CD1c-positive myeloid dendritic cell (primary cell): ENCODE results near the gene PDCD11.

ENCODE experiments used
- DNase-seq: peaks from one replicate; pipeline ENCODE4 v3.0.0-alpha.2; 2016; ENCODE audit errors: extremely low spot score

Gene PDCD11

DNA sequence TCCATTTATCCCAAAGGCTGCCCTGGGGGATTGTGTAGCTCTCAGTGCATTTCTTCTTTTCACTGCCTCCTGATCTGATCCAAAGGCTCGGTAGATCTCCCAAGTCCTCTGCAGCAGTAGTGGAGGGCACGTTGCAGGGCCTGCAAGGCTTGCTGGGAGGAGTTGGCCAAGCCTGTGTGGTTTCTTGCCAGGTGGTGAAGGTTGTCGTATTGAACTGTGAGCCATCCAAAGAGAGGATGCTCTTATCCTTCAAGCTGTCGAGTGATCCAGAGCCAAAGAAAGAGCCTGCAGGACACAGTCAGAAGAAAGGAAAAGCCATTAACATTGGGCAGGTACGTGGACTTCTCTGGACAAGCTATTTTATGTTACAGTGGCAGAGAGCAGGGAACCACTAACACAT, 21.2 kb downstream of the PDCD11 start:
- no peak for DNase-seq

DNA sequence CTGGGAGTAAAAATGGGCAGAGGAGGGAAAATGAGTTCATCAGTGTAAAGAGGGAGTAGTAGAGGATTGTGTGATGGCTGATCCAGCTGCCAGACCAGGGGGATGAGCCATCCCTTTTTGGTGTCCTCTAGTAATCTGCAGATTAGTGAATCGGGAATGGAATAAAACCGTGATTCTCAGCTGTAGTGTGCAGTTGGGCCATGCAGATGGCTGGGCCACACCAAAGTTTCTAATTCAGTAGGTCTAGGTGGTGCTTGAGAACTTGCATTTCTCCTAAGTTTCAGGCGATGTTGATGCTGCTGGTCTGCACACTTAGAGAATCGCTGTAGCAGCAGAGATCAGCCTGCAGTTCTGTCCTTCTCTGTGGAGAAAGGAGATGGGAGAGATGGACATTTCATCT, 22.7 kb downstream of the PDCD11 start:
- DNase-seq, result no peak

DNA sequence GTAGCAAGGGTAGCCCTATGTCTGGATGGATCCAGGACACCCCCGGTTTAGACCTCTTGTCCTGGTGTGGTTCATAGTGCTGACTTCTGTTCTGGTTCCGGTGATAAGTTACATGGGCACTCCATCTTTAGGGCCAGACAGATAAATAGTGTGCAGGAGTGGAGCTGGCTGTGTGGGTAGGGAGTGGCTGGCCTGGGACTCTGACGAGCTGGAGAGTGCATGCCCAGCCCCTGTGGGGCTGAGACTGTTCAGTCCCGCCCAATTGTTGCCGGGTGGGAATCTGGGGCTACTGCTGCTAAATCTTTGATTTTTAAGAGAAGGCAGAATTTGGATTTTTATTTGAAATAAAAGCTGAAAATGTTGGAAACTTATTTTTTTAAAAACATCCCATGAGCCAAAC, 27.3 kb downstream of the PDCD11 start:
- no peak for DNase-seq

DNA sequence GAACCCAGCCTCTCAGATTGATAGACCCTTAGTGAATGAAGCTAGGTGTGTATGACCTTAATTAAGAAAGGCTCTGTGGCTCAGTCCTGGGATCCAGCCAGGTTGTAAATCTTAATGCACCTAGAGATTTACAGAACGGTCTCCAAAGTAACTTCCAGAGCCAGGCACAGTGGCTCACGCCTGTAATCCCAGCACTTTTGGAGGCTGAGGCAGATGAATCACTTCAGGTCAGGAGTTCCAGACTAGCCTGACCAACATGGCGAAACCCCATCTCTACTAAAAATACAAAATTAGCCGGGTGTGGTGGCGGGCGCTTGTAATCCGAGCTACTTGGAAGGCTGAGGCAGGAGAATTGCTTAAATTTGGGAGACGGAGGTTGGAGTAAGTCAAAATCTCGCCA, 31.4 kb downstream of the PDCD11 start:
- no peak for DNase-seq

DNA sequence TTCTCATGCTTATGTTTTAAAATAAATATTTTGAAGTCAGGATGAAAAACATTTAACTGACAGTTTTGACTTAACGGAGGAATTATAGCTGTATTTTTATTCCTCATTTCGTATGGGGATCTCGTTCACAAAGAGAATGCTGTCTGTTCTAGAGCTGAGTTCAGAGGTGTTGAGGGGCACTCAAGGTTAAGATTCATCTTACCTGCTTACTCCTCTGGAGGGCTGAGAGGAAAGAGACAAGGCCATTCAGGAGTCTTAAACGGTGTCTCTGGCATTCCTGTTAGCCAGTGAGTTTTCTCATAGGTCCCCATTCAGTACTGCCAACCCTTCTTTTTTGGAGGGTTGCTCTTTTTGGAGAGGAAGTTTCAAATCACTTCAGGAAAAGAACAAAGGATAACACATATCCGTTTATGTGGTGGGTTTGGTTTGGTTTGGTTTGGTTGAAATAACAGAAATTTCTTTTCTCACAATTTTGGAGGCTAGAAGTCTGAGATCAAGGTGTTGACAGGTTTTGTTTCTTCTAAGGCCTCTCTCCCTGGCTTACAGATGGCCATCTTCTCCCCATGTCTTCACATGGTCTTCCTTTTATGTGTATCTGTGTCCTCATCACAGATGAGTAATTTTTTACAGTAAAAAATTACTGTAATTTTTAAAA, 32.7 kb downstream of the PDCD11 start:
- no peak for DNase-seq

DNA sequence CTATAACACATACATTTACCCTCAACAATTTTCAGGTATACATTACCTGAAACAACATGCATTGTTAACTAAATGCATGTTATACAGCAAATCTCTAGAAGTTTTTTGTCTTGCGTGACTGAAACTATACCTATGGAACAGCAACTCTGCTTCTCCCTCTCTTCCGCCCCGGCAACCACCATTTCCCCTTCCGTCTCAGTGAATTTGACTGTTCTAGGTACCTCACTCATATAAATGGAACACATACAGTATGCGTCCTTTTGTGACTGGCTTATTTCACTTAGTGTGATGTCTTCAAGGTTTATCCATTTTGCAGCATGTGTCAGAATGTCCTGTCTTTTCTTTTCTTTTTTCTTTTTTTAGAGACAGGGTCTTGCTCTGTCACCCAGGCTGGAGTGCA, 33.2 kb downstream of the PDCD11 start:
- DNase-seq, result no peak

DNA sequence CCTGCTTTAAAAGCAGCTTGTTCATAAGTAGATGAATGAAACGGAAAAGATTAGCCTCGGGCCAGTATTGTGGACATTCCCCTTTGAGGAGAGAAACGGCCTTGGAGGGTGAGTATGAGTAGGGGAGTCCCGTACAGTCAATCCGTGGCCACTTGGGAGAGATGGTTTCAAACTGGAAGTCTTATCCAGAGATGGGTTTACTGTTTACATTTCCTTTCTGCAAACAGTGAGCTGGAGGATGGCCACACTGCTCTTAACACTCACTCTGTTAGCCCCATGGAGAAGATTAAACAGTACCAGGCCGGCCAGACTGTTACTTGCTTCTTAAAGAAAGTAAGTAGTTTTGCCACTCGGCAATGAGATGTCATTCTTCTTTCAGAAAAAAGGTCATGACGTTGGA, 35.5 kb downstream of the PDCD11 start:
- no peak for DNase-seq

DNA sequence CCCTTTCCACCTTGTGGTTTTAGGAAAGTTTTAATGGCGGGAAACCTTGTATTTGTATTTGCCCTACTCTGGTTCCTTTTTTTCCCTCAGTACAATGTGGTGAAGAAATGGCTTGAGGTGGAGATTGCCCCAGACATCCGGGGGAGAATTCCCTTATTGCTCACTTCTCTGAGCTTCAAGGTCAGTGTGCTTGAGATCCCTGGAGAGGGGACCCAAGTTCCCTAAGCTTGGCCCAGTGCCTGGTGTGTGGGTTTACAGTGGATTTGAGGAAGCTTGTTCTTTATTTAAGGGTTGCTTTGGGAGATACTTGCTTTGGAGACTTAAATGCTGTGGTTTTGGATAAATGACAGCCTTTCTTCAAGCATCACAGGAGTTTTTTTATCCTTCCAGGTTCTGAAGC, 37.4 kb downstream of the PDCD11 start:
- DNase-seq, result peak; percentile 87

DNA sequence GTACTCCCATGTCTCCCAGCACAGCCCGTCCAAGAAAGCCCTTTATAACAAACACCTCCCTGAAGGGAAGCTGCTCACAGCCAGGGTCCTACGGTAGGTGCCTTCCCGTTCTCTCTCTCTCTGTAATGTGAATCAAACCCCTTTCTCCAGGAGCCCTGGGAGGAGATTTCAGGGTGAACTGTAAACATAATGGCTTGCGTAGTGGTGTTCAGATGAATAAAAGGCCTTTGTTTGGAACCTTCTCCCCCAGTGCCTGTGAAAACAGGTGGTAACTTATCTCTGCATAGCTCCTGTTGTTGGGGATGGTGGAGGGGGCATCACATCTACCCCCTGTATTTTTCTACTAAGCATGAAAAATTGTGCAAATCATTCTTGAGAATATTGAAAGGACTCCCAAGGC, 43.4 kb downstream of the PDCD11 start:
- DNase-seq, result no peak

DNA sequence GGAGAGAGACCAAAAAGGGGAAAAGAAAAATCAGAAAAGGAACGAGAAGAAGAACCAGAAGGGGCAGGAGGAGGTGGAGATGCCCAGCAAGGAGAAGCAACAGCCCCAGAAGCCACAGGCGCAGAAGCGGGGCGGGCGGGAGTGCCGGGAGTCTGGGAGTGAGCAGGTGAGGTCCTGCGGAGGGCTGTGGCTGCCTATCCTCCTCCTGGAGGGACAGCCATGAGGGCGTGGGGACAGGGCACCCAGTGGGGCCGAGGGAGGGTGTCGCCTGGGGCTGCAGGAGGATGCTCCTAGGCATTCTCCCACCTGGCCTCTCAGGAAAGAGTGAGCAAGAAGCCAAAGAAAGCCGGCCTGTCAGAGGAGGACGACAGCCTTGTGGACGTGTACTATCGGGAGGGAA, 44.0 kb downstream of the PDCD11 start:
- no peak for DNase-seq

DNA sequence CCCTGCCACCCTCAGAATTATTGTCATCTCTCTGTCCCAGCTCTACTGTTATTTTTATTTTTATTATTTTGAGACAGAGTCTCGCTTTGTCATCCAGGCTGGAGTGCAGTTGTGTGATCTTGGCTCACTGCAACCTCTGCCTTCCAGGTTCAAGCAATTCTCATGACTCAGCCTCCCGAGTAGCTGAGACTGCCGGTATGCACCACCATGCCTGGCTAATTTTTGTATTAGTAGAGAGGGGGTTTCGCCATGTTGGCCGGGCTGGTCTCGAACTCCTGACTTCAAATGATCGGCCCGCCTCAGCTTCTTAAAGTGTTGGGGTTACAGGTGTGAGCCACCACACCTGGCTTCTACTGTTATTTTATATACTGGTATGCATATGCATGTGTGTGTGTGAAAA, 44.8 kb downstream of the PDCD11 start:
- DNase-seq, result no peak

DNA sequence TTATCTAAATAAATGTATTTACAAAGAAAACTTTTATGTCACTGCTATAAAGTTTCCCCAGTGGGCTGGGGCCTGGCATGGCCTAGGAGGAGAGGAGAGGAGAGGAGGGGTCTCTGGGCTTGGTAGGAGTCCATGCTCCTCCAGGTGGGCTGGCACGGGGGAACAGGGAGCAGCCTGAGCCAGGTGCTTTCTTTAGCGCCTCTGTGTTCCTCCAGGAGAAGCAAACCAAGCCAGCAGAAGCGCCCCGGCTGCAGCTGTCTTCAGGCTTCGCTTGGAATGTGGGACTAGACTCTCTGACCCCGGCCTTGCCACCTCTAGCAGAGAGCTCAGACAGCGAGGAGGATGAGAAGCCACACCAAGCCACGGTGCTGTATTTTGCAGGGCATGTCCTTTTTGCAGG, 45.2 kb downstream of the PDCD11 start:
- DNase-seq, result no peak

DNA sequence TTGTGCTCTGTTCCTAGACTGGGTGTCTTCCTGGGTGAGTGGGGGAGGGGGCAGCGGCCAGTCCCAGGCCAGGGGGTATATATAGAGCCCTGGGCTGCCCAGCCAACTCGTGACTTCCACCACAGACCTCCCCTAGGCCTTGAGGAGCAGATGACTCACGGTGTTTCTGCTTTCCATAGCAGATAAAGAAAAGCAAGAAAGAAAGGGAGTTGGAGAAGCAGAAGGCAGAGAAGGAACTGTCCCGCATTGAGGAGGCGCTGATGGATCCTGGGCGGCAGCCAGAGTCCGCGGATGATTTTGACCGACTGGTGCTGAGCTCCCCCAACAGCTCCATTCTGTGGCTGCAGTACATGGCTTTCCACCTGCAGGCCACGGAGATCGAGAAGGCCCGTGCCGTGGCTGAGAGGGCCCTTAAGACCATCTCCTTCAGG, 45.6 kb downstream of the PDCD11 start:
- DNase-seq, result peak; percentile 29

DNA sequence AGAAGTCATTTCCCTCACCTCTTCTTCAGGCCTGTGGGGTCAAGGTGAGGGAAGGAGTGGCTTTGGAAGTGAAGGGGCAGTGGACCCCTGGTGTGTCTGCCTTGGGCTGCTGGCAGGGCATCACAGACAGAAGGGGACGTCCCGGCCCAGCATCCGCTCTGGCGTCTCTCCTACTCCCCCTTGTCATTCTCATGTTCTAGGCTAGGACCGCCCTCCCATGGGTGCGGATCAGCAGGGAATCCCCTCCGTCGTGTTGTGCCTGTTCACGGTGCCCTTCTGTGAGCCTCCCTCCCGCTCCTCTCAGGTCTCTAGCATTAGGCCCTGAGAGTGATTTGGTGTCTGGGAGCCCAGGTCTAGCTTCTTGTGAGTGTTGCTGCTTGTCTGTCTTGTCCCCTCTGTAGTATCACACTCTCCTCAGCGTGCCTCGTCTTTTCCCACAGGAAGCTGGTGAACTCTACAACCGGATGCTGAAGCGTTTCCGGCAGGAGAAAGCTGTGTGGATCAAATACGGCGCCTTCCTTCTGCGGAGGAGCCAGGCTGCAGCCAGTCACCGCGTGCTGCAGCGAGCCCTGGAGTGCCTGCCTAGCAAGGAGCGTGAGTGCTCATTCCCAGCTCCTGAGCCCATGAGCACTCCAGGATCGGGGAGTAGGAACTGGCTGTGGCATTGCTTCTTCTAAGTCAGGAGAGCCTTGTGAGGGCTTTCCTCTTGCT, 47.2 kb downstream of the PDCD11 start:
- DNase-seq, result no peak

DNA sequence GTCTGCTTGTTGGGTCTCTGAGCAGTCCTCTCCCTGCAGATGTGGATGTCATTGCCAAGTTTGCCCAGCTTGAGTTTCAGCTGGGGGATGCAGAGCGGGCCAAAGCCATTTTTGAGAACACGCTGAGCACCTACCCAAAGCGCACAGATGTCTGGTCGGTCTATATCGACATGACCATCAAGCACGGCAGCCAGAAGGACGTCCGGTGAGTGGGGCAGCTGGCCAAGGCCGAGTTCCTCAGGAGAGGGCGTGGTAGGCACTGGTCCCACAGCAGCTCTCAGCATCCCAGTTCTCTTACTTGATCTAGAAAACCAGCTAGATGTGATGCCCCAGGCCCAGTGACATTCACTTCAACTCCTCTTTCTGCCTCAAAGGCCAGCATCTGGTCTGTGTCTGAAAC, 48.1 kb downstream of the PDCD11 start:
- DNase-seq, result no peak

DNA sequence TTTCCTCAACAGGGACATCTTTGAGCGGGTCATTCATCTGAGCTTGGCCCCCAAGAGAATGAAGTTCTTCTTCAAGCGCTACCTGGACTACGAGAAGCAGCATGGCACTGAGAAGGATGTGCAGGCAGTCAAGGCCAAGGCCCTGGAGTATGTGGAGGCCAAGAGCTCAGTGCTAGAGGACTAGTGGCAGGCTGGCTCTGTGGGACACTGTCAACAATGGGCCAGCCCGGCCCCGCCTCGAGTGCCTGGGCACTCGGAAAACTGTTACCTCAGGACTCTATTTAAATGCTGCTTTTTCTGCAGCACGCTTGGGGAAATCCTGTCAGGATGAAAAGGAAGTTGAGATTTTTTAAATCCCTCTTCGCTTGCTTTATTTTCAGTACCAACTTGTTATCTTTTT, 48.9 kb downstream of the PDCD11 start:
- DNase-seq, result no peak

DNA sequence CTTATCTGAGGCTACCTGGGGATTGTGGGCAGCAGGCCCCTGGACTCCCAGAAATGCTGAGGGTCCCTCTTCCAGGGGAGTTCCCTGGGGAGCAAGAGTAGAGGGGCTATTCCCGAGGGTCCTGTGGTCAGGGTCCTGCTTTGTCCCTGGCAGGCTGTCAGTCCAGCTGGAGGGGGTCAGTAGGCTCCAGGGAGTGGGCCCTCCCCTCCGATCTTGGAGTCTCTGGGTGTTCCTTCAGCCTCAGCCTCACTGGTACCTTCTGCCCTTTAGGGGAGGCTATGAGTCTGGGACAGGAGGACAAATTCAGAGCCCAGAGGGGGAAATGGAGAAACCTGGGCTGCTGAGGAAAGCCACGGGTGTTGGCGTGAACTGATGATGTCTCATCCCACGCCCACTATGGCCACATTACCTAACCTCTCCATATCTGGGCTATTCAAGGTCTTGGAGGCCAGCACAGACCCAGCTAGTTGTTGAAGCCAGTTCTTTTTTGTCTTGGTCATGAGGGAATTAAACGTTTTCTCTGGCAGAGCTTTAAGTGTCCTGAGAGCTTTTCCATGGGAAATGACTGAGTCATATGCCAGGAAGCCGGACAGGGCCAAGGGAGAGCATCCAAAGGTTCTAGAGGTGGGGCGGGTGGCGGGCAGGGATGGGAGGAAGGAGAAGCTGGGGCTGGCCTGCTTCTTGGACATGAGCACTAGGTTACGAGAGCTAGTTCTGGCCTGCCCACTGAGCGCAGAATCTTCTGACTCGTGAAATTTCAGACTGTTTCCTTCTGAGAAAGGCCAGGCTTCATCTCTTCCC, 49.5 kb downstream of the PDCD11 start:
- DNase-seq, result no peak

DNA sequence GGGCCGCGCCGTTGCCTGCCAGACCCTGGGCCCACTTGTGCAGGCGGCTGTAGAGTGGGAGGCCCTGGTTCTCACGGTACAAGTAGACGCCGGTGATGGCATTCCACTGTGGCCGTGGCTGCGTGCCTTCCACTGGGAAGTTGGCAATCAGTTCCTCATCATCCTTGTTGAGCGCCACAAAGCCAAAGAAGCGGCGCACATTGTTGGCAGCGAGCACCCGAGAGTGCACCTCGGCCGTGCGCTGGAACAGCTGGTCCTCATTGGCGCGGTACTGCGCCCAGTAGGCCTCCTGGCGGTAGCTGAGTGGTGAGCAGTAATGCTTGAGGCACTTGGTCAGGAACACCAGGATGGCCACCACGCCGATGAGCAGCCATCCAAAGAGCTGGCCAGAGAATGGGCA, 50.8 kb downstream of the PDCD11 start:
- DNase-seq, result no peak

DNA sequence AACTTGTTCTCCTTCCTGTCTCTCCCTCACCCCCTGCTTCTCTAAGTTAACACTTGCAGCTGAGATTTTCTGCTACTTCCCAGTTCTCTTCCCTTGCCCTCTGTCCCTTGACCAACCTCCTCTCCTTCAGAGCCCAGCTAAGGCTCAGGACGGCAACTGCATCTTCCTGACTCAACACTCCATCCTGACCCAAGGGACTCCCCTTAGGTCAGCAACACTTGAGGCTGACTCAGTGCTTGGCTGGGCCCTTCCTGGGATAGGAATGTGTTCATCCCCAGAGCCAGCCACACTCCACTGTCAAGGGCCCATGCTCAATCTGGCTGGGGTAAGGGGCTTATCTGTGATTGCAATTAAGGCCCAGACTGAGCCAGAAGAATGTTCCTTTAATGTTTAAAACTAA, 52.3 kb downstream of the PDCD11 start:
- DNase-seq, result no peak

DNA sequence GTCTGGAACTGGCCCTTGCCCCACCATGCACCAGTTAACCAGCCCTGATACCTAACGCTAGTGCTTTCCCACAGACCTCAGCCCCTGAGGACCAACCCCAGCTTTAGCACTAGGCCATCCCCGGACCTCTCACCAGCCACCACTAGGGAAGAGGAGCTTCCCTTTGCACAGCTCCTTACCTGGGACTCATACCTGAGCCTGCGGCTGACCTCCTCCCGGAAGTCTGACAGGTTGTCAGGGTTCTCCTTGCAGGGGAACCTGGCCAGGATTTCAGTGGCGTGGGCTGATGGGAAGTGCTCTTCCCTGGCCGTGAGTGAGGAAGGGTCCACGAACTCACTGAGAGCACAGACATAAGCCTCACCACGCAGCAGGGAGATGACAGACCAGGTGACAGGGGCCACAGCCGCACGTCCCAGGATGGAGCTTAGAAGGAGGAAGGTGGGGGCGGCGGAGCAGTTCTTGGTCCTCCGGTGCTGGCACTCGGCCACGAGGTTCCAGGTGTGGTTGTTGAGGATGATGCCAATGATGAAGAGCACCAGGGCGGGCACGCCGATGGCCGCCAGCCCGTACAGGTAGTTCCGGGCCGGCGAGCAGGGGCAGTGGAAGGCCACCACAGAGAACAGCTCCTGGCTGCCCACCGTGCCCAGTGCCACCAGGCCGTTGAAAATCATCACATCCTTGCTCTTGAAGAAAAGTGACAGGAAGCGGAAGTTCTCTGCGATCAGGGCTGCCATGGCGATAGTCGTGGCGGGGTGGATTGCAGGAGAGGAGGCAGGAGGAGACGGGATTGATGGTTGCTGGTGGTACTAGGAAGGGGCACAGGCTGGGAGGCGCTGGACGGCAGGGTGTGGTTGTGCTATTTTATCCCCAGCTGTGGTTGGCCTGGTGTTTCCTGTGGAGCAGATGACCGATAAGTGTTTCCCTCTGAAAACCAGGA, 53.0 kb downstream of the PDCD11 start:
- no peak for DNase-seq

DNA sequence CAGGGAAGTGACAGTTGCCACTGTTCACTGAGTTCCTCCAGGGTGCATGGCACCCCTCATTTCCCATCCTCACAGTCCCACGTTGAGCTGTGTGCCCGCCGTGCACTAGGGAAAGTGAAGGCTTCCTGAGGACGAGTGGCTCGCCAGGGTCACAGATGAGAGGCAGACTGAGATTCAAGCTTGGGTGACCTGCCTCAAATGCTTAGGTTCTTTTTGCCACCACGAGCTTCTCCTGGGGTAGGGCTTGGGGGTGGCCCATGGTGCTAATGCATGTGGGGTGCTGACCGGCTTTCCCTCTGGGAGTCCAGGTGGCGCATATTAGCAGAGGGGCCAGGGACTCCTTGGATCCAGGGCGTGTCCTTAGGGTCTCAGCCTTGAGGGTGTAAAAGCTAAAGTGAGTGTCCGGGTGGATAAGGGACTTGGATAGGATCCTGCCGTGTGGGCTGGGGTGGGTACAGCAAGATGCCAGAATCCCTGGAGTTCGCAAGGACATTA, 53.8 kb downstream of the PDCD11 start:
- DNase-seq, result no peak
